GM21367 (cell line): ENCODE data around the gene CLASP1.
A peak's percentile ranks its signal among the peaks of the same experiment; 100 is the strongest.
"Not testable (repeated sequence)": the region's sequence is repeated elsewhere in the genome, so short reads cannot be mapped to it uniquely, and the experiment has no call there.

Experiments
- ATAC-seq: cut with Tn5 transposase; IDR thresholded peaks from one replicate; pipeline ENCODE4 v1.9.1; 2021; ENCODE audit not compliant: unreplicated experiment

CLASP1 gene

GRCh38 chr2:121626777-121627524 is 22.3 kb downstream of the CLASP1 start:
- ATAC-seq: no peak

DNA sequence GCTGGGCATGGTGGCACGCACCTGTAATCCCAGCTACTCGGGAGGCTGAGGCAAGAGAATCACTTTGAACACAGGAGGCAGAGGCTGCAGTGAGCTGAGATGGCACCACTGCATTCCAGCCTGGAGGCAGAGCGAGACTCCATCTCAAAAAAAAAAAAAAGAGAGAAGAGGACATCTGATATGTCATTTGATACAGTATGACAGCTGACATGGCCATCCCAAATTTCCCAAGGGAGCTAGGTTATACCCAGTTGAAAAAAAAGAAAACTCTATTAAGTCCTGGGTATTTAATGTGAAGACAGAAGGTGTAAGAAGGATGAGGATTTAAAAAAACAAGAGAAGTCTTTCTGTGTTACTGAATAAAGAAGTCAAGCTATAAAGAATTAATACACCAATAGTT is 23.3 kb downstream of the CLASP1 start:
- ATAC-seq: no peak

DNA sequence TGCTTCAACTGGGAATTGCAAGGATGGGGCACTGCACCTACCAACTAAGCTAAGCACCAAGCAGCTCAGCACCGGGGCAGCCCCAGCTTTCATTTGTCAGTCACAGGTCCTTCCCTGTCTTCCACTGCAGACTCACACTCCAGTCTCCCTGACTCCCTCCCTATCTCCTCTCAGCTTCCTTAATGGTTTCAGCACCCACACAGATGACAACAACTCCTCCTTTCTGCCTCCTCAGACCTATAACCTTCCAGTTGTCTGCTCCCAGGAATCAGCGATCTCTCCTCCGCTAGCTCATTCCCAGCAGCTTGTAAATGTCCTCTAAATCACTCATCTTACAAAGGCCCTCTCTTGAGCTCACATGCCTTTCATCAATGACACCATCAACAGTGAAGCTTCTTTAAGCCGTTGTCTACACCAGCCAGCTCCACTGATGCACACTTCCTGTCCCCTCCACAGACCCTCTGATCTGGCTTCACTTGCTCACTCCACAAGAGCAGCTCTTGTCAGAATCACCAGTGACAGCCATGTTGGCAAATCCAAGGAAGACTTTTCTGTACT is 32.1 kb downstream of the CLASP1 start:
- ATAC-seq: peak; percentile 47

DNA sequence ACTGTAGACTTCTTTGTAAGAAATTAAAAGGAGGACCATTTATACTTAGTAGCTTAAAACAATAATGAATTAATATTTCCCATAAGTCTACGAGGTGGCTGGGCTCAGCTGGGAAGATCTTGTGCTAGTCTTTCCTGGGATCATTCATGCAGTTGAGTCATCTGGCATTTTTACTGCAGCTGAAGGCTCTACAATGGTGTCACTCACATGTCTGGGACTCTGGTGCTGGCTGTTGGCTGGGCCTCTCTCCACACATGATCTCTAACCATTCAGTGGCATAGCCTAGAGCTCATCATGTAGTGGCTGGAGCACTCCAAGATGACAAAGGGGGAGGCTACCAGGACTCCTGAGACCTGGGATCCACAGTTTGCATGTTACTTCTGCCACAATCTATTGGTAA is 35.5 kb downstream of the CLASP1 start:
- no peak for ATAC-seq

DNA sequence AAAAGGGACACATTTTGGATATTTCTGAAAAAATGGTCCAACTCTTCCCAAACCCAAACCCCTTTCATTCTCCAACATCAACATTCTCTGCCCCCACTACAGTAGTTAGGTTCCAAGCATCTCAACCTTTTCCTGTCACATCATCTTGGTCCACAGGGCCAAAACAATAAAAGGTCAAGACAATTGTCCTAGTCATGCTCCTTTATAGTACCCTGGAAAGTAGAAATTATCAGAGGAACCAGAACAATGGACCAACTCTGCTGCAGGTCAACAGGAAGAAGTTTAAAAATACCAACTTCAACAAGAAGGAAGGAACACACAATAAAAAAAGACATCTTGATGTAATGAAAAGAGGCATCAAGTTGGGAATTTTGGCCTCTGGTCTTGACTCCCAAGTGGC is 36.1 kb downstream of the CLASP1 start:
- no peak for ATAC-seq

DNA sequence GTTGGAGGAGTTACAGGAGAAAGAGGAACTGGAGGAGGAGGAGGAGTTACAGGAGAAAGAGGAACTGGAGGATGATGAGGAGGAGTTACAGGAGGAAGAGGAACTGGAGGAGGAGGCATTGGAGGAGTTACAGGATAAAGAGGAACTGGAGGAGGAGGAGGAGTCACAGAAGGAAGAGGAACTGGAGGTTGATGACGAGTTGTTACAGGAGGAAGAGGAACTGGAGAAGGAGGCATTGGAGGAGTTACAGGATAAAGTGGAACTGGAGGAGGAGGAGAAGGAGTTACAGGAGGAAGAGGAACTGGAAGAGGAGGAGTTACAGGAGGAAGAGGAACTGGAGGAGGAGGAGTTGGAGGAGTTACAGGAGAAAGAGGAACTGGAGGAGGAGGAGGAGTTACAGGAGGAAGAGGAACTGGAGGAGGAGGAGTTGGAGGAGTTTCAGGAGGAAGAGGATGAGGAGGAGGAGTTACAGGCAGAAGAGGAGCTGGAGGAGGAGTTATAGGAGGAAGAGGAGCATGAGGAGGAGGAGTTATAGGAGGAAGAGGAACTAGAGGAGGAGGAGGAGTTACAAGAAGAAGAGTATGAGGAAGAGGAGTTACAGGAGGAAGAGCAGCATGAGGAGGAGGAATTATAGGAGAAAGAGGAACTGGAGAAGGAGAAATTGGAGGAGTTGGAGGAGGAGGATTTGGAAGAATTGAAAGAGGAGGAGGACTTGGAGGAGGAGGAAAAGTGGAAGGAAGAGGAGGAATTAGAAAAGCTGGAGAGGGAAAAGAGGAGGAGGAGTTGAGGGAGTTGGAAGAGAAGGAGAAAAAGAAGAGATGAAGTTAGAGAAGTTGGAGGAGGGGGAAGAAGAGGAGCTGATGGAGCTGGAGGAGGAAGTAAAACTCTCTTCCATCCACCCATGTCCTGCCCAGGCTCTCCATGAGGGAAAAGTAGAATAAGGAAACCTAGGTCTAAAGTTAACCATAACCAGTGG is 37.2 kb downstream of the CLASP1 start:
- no peak for ATAC-seq

DNA sequence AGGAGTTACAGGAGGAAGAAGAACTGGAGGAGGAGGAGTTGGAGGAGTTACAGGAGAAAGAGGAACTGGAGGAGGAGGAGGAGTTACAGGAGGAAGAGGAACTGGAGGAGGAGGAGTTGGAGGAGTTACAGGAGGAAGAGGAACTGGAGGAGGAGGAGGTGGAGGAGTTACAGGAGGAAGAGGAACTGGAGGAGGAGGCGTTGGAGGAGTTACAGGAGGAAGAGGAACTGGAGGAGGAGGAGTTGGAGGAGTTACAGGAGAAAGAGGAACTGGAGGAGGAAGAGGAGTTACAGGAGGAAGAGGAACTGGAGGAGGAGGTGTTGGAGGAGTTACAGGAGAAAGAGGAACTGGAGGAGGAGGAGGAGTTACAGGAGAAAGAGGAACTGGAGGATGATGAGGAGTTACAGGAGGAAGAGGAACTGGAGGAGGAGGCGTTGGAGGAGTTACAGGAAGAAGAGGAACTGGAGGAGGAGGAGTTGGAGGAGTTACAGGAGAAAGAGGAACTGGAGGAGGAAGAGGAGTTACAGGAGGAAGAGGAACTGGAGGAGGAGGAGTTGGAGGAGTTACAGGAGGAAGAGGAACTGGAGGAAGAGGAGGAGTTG is 38.1 kb downstream of the CLASP1 start:
- ATAC-seq: not testable (repeated sequence)

DNA sequence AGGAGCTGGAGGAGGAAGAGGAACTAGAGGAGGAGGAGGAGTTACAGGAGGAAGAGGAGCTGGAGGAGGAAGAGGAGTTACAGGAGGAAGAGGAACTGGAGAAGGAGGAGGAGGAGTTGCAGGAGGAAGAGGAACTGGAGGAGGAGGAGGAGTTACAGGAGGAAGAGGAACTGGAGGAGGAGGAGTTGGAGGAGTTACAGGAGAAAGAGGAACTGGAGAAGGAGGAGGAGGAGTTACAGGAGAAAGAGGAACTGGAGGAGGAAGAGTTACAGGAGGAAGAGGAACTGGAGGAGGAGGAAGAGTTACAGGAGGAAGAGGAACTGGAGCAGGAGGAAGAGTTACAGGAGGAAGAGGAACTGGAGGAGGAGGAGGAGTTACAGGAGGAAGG is 38.8 kb downstream of the CLASP1 start:
- not testable (repeated sequence) for ATAC-seq

DNA sequence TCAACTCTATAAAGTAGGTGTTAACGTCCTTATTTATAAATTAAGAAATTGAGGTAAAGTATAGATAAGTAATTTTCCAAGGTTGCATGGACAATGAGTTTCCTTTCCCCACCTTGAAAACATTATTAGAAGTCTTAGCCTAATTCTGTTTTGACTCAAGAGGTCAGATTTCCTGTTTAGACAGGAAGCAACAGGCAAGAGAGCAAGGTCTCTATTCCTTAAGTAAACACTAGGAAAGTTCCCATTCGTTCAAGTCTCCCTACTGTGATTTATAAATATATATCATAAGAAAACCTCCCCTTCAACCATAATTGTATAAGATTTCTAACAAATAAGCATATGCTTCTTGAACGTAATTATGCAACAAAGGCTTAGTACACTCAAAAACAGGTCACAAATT is 40.3 kb downstream of the CLASP1 start:
- ATAC-seq: no peak

DNA sequence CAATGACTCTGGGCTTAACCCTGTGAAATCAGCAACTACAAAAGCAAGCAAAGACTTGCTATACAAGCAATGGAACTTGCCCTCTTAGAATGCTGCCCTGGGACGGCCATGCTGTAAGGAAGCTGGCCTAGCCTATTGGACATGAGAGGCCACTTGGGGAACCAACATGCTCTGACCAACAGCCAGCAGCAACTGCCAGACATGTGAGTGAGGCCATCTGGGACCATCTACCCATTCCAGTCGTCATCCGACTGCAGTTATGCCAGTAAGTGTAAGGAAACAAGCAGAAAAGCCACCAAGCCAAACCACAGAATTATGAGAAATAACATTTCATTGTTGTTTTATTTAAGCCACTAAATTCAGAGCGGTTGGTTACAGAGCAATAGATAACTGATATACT is 40.9 kb downstream of the CLASP1 start:
- no peak for ATAC-seq

DNA sequence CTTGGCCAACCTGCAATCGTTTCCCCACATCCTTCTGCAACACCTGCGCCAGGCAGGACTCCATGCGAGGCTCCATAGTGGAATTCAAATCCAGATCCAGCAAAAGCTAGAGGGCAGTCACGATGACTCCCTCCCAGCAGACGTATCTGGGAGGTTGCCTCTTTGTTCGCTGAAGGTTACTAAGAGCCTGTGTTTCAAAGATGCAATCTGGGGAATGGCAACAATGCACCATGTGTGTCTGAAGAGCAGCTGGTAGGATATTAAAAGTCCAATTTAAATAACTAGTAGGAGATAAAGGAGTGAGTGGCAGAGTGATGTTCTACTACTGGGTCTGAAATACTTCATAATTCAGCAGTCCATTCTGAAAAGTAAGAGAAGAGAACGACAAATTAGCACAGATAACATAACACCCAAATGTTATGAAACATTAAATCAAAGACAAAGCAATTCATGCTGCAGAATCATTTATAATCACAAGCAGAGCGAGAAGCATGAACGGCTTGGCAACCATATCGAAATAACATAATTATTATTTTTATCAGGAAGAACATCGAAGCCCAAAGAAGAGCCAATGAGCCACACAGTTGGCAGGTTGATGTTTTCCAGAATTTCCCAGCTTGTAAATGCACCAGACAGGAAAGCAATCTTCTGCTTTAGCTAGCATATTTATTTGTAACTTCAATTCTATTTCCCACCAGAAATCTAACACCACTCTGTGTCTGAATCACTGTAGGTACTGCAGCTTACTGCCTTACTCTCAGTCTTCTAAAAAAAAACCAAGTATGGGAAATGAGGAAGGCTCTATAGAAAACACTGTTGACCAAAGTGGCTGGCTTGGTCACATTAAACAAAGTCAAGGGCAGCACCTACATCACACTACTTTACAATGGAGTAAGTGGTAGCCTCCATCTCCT is 43.2 kb downstream of the CLASP1 start:
- no peak for ATAC-seq

DNA sequence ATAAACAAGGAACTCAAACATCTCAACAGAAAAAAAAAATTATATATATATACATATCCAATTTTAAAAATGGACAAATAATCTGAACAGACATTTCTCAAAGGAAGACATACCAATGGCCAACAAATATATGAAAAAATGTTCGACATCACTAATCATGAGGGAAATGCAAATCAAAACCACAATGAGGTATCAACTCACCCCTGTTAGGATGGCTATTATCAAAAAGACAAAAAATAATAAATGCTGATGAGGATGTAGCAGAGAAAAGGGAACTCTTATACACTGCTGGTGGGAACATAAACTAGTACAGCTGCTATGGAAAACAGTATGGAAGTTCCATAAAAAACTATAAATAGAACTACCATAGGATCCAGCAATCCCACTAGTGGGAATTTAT is 46.1 kb downstream of the CLASP1 start:
- ATAC-seq: no peak

DNA sequence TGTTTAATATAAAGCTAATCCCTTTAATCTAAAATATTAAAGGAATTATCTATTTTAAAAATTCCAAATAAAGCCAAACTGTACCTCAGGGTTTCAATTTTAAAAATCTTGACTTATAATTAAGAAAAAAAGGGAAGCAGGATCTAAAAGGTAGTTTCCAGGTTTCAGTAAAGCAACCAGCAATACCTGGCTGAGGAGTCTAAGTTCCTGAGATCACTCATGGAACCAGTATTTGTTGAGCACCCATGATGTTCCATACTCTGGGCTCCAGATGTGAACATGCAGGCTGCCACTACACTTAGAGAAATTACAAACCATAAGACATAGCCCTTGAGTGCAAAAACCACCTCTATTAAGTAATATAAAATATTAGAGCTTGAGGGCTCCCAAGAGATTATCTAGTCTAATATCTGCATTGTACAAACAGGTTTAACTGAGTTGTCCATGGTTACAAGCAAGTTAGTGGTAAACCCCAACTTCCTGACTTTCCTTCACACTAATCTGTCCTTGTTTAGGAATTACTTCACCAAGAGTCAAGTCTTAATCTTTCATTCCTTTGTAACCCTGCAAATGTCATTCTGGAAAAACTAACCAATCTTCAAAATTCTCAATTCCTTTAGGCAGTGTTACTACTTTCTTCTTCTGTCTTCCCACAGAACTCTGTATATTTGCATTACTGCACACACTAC is 49.2 kb downstream of the CLASP1 start:
- no peak for ATAC-seq

DNA sequence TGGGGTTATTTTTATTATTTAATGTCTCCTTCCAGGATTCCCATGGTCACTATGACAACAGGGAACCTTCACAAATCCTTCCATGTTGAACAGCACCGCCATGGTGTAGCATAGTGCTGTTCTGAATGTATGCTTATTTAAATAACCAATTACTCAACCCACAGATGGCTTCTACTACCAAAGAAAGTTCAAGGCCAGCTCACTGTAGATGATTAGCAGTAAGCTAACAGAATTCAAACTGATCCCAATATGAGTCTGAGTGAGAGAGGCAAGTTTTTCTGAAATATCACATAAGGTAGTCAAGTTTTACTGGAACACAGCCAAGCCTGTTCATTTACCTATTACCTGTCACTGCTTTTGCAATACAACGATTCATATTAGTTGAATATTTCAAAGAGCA is 51.2 kb downstream of the CLASP1 start:
- ATAC-seq: no peak

GRCh38 chr2:121596221-121597080 is 52.8 kb downstream of the CLASP1 start:
- peak; percentile 74 for ATAC-seq

- no peak for ATAC-seq
Observed at GRCh38 chr2:121595012-121595891, 54.0 kb downstream of the CLASP1 start.

DNA sequence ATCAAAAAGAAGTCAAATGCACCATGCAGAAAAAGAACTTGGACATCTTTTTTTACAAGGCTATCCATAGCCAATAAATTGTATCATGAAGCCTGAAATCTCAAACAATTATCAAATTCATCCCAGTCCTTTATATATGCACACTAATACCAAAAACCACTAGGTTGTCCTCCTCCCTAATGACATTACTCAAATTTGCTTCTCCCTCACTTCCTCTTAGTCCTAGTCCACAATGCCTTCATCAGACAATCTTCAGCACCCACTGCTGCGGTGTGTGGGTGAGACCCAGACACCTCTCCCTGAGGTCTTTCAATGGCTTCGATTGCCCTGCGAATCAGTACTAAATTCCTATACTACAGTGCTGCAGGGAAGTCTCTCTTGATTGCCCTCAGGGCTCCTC is 58.1 kb downstream of the CLASP1 start:
- no peak for ATAC-seq

GRCh38 chr2:121588357-121588756 is 60.9 kb downstream of the CLASP1 start:
- ATAC-seq: no peak
